ENCODE results near the gene PARVA.
A peak's percentile ranks its signal among the peaks of the same experiment; 100 is the strongest.

DNA sequence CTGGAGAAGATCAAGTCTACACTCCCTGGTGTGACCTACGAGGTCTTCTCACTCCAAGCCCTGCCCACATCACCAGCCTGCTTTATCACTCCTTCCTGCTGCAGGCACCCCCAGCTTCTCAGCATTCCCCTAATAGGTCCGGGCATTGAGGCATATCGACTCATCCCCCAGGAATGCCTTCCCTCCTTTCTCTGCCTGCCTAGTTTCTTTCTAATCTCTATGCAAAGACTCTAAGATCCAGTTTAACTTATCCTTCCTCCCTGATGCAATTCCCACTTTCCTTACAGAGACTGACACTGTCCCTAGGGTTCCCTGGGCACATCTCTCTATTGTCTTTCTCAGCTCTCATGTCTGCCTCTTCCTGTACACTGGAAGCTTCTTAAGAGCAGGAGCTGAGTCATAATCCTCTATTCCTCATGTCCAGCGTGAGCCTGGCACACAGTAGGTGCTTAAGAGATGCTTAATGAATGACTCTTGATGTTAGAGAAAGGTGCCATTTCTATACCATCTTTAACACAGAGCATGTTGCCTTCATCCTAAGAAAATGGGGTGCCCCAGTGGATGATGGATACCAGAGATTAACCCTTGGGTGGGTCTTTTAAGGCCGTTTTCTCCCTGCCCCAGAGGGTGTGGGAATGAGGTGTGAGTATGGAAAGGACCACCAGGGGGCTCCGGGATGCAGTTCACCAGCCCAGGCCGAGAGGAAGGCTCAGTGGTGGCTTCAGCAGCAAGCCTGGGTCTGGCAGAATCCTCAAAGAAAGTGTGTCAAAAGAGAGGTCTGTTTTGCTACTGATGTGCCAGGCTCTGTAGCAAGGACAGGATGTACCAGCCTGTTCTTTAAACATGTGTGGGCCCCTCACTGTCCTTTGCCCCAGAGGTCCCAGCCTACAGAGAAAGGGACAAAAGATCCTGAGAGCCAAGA lies 34.7 kb downstream of the PARVA start:
- TF ChIP-seq CTCF (IDR thresholded peaks at IDR 0.05) (peak; percentile 73 to 80 (median 80)), POLR2A (IDR thresholded peaks at IDR 0.05; ENCODE audit: low read depth) (no peak)

All from esophagus muscularis mucosa (tissue), 3 donors.